GM19438 (cell line): ENCODE data around the gene CNTROB.
A peak's percentile ranks its signal among the peaks of the same experiment; 100 is the strongest.

Experiments
- ATAC-seq: cut with Tn5 transposase; IDR thresholded peaks from one replicate; pipeline ENCODE4 v1.9.1; 2021; ENCODE audit warnings: low read depth; ENCODE audit not compliant: unreplicated experiment

The CNTROB gene

GRCh38 chr17:7931709-7932482 lies at the start of gene CNTROB, which contains the start of gene TRAPPC1:
Gene CNTROB, plus strand, starts transcription at chr17:7932206. Its CDS starts 874 bp downstream, at chr17:7933080.
Gene TRAPPC1, minus strand, starts transcription at chr17:7931946. Its CDS starts 117 bp downstream, at chr17:7931829.
- ATAC-seq = peak; percentile 90

GRCh38 chr17:7882629-7883028 lies 49.4 kb upstream of the CNTROB start:
- ATAC-seq = no peak

GRCh38 chr17:7883781-7884386 lies 48.1 kb upstream of the CNTROB start:
- ATAC-seq = no peak

- ATAC-seq = no peak
These were observed 47.2 kb upstream of the CNTROB start for GRCh38 chr17:7884581-7885366.

- no peak for ATAC-seq
These were observed 46.4 kb upstream of the CNTROB start for GRCh38 chr17:7885367-7886226.

- no peak for ATAC-seq
These were observed 45.6 kb upstream of the CNTROB start for GRCh38 chr17:7886227-7887037.

GRCh38 chr17:7887038-7887481 lies 44.9 kb upstream of the CNTROB start:
- no peak for ATAC-seq

GRCh38 chr17:7887482-7888183 lies 44.4 kb upstream of the CNTROB start:
- no peak for ATAC-seq

- ATAC-seq = no peak
These were observed 43.7 kb upstream of the CNTROB start, which contains the start of gene CHD3 for GRCh38 chr17:7888184-7888920. Gene CHD3, plus strand, starts transcription at chr17:7888789. Its CDS starts 212 bp downstream, at chr17:7889001.

- no peak for ATAC-seq
These were observed 42.6 kb upstream of the CNTROB start for GRCh38 chr17:7889166-7889955.

- no peak for ATAC-seq
These were observed 38.7 kb upstream of the CNTROB start for GRCh38 chr17:7893187-7893880.

- no peak for ATAC-seq
These were observed 37.8 kb upstream of the CNTROB start for GRCh38 chr17:7894226-7894625.

- ATAC-seq = no peak
These were observed 37.1 kb upstream of the CNTROB start for GRCh38 chr17:7894866-7895265.

GRCh38 chr17:7897090-7897489 lies 34.9 kb upstream of the CNTROB start:
- ATAC-seq = no peak

GRCh38 chr17:7897773-7898172 lies 34.2 kb upstream of the CNTROB start:
- no peak for ATAC-seq
